IMR-90 (cell line): Measurements from ENCODE around the gene CDH7. TPM values are rescaled to one million over a fixed set of nuclear protein-coding genes. Genes with fewer than 3 reads are reported as not detected.

Source experiments
- ATAC-seq: fragments of 200-7000 bp; cut with Tn5 transposase; 2 replicates; pipeline ENCODE4 v1.9.1; 2020; ENCODE audit warnings: low read depth, mild to moderate bottlenecking, moderate library complexity
- BruUV-seq: library from RNA; stranded (reverse); fragments of 400-500 nt; replicated peaks from 2 replicates; lab custom pipeline; 2021; lab: Mats Ljungman, UMichigan
- CTCF ChIA-PET: fragments of 300-600 bp; formaldehyde crosslinking; extraction: SDS; loops from one replicate; lab custom pipeline; 2021; ENCODE audit warnings: antibody characterized with exemption; lab: Yijun Ruan, JAX
- POLR2A ChIA-PET: fragments of 300-600 bp; sonication (Branson Sonifier 250); formaldehyde crosslinking; loops from one replicate; lab custom pipeline; 2022; ENCODE audit warnings: antibody characterized with exemption; ENCODE audit not compliant: unreplicated experiment; lab: Charles Lee
- DNase-seq: peaks from one replicate; pipeline ENCODE4 v3.0.0; 2013
- H2AFZ ChIP-seq: replicated peaks from 2 replicates; pipeline ENCODE3; 2013; ENCODE audit warnings: low read length, mild to moderate bottlenecking; ENCODE audit not compliant: poor library complexity
- H2AK5ac ChIP-seq: 2 replicates; pipeline ENCODE4 v1.6.1; 2013; ENCODE audit warnings: low read depth, low read length, inconsistent platforms
- H2AK9ac ChIP-seq: replicated peaks from 2 replicates; pipeline ENCODE3; 2013; ENCODE audit warnings: mild to moderate bottlenecking, low read depth, low read length, moderate library complexity; ENCODE audit not compliant: poor library complexity
- H2BK120ac ChIP-seq: 2 replicates; pipeline ENCODE4 v1.6.1; 2013; ENCODE audit warnings: low read depth, low read length, inconsistent platforms
- H2BK15ac ChIP-seq: 3 replicates; pipeline ENCODE4 v1.6.1; 2013; ENCODE audit warnings: low read depth, low read length, inconsistent platforms
- H2BK20ac ChIP-seq: 2 replicates; pipeline ENCODE4 v1.6.1; 2013; ENCODE audit warnings: low read depth, mild to moderate bottlenecking, inconsistent platforms, low read length, moderate library complexity
- H2BK5ac ChIP-seq: 2 replicates; pipeline ENCODE4 v1.6.1; 2013; ENCODE audit warnings: mild to moderate bottlenecking, low read depth, low read length, inconsistent platforms; ENCODE audit not compliant: poor library complexity, severe bottlenecking
- H3K14ac ChIP-seq: replicated peaks from 2 replicates; pipeline ENCODE4 v1.6.1; 2013; ENCODE audit warnings: low read depth, low read length, inconsistent platforms
- H3K18ac ChIP-seq: 2 replicates; pipeline ENCODE4 v1.6.1; 2013; ENCODE audit warnings: low read depth, low read length, control low read depth
- H3K23ac ChIP-seq: 2 replicates; pipeline ENCODE4 v1.6.1; 2013; ENCODE audit warnings: low read depth, low read length, inconsistent platforms
- H3K27ac ChIP-seq: 2 replicates; pipeline ENCODE4 v1.5.1; 2013; ENCODE audit warnings: mild to moderate bottlenecking, control low read depth, low read length; ENCODE audit not compliant: insufficient read depth
- H3K27me3 ChIP-seq: 2 replicates; pipeline ENCODE4 v1.6.1; 2013; ENCODE audit warnings: low read length; ENCODE audit not compliant: control insufficient read depth, insufficient read depth
- H3K36me3 ChIP-seq: 2 replicates; pipeline ENCODE4 v1.6.1; 2013; ENCODE audit warnings: low read length, mixed read lengths; ENCODE audit not compliant: control insufficient read depth, insufficient read depth
- H3K4ac ChIP-seq: 2 replicates; pipeline ENCODE4 v1.6.1; 2013; ENCODE audit warnings: low read depth, low read length, inconsistent platforms
- H3K4me1 ChIP-seq: 2 replicates; pipeline ENCODE4 v1.6.1; 2013; ENCODE audit warnings: low read length, mixed read lengths; ENCODE audit not compliant: control insufficient read depth, insufficient read depth
- H3K4me2 ChIP-seq: 2 replicates; pipeline ENCODE4 v1.6.1; 2013; ENCODE audit warnings: low read depth, mild to moderate bottlenecking, control low read depth, low read length, moderate library complexity
- H3K4me3 ChIP-seq: 2 replicates; pipeline ENCODE4 v1.5.1; 2013; ENCODE audit warnings: low read depth, mild to moderate bottlenecking, control low read depth, low read length, moderate library complexity; ENCODE audit not compliant: insufficient read depth
- H3K56ac ChIP-seq: 2 replicates; pipeline ENCODE4 v1.6.1; 2013; ENCODE audit warnings: low read length, inconsistent platforms; ENCODE audit not compliant: insufficient read depth; ENCODE audit errors: extremely low read depth
- H3K79me1 ChIP-seq, 2 experiments: 2 replicates each; pipeline ENCODE4 v1.6.1; 2013; ENCODE audit warnings: low read length in 2 of 2, inconsistent platforms in 1 of 2, low read depth in 1 of 2
- H3K9ac ChIP-seq: 2 replicates; pipeline ENCODE4 v1.6.1; 2013; ENCODE audit warnings: low read depth, low read length, control low read depth
- H3K9me1 ChIP-seq: 2 replicates; pipeline ENCODE4 v1.6.1; 2013; ENCODE audit warnings: low read length, inconsistent platforms; ENCODE audit not compliant: insufficient read depth
- H3K9me3 ChIP-seq: 2 replicates; pipeline ENCODE4 v1.6.1; 2013; ENCODE audit warnings: low read length; ENCODE audit not compliant: control insufficient read depth, insufficient read depth
- H4K20me1 ChIP-seq: 2 replicates; pipeline ENCODE4 v1.6.1; 2013; ENCODE audit warnings: low read length, inconsistent platforms; ENCODE audit not compliant: insufficient read depth
- H4K5ac ChIP-seq: 2 replicates; pipeline ENCODE4 v1.6.1; 2013; ENCODE audit warnings: mild to moderate bottlenecking, low read depth, low read length, control low read depth
- H4K8ac ChIP-seq, 2 experiments: 2 replicates each; pipeline ENCODE4 v1.6.1; 2013; ENCODE audit warnings: low read depth in 2 of 2, low read length in 2 of 2, control low read depth in 1 of 2, inconsistent platforms in 1 of 2
- H4K91ac ChIP-seq: 2 replicates; pipeline ENCODE4 v1.6.1; 2013; ENCODE audit warnings: low read depth, low read length, inconsistent platforms; ENCODE audit not compliant: insufficient read depth
- BHLHE40 ChIP-seq: fragments of 150-350 bp; IDR thresholded peaks from 2 replicates; pipeline ENCODE4 v1.6.1; 2016; ENCODE audit warnings: mild to moderate bottlenecking, low read depth, low read length
- CEBPB ChIP-seq: IDR thresholded peaks from 2 replicates; pipeline ENCODE4 v1.6.1; 2012; ENCODE audit warnings: low read depth, low read length, improper control_type of control experiment
- MXI1 ChIP-seq: IDR thresholded peaks from 2 replicates; pipeline ENCODE4 v1.6.1; 2012; ENCODE audit warnings: low read depth, mild to moderate bottlenecking, low read length, moderate library complexity, borderline replicate concordance
- POLR2A ChIP-seq: IDR thresholded peaks from 2 replicates; pipeline ENCODE4 v1.6.1; 2012; ENCODE audit warnings: mild to moderate bottlenecking, low read depth, low read length
- RAD21 ChIP-seq: IDR thresholded peaks from 2 replicates; pipeline ENCODE4 v1.6.1; 2012; ENCODE audit warnings: low read length, improper control_type of control experiment
- RCOR1 ChIP-seq: IDR thresholded peaks from 2 replicates; pipeline ENCODE4 v1.6.1; 2012; ENCODE audit warnings: mild to moderate bottlenecking, low read length, improper control_type of control experiment; ENCODE audit not compliant: insufficient replicate concordance
- RFX5 ChIP-seq: IDR thresholded peaks from 2 replicates; pipeline ENCODE4 v1.8.0; 2012; ENCODE audit warnings: low read depth, mild to moderate bottlenecking, low read length, moderate library complexity
- WGBS, 2 experiments: methylation state at CpG; one replicate each; pipeline versions ENCODE4 v1.1.5 to v1.1.7; 2013; ENCODE audit warnings: missing lambda C conversion rate in 2 of 2; ENCODE audit not compliant: insufficient read length in 1 of 2; ENCODE audit errors: extremely low coverage in 2 of 2; 5-methylcytosine and 5-hydroxymethylcytosine counted together
- dilution Hi-C: fragments of 300-500 bp; cut with HindIII; formaldehyde crosslinking; loops from one replicate; pipeline ENCODE4 v1.14.3; 2018; ENCODE audit warnings: low sequenced_read_pairs; ENCODE audit not compliant: unreplicated experiment
- in situ Hi-C: fragments of 300-500 bp; cut with MboI; formaldehyde crosslinking; loops from 3 replicates; pipeline ENCODE4 v1.14.3; 2019; ENCODE audit warnings: low sequenced_read_pairs, inconsistent platforms, mixed read lengths
- intact Hi-C: fragments of 100-400 bp; cut with micrococcal nuclease; formaldehyde crosslinking; loops from 2 replicates; pipeline ENCODE4 v1.10.0; 2022
- polyA plus RNA-seq, 3 experiments: library from polyadenylated mRNA; depleted of rRNA; stranded (reverse); fragments of >200 nt; gene quantifications; 2 replicates each; pipeline ENCODE4 v1.2.3, GENCODE V29; 2012; ENCODE audit warnings: low replicate concordance in 1 of 3
- total RNA-seq: library from RNA; depleted of rRNA; stranded (reverse); fragments of >200 nt; gene quantifications from 2 replicates; pipeline ENCODE4 v1.2.3, GENCODE V29; 2012
- TF ChIP-seq, protein P1 (sequence below): fragments of 150-350 bp; IDR thresholded peaks from 2 replicates; pipeline ENCODE4 v1.6.1; 2016; ENCODE audit warnings: low read depth, mild to moderate bottlenecking, low read length, moderate library complexity, borderline replicate concordance
- TF ChIP-seq, protein P2 (sequence below): fragments of 150-350 bp; IDR thresholded peaks from 2 replicates; pipeline ENCODE4 v1.6.1; 2017; ENCODE audit warnings: mild to moderate bottlenecking, antibody characterized with exemption, low read length, low read depth

Gene CDH7
- total and polyA plus RNA-seq, 2 of the 4 experiments (the other 2 are of a cell fraction), result not detected

DNA sequence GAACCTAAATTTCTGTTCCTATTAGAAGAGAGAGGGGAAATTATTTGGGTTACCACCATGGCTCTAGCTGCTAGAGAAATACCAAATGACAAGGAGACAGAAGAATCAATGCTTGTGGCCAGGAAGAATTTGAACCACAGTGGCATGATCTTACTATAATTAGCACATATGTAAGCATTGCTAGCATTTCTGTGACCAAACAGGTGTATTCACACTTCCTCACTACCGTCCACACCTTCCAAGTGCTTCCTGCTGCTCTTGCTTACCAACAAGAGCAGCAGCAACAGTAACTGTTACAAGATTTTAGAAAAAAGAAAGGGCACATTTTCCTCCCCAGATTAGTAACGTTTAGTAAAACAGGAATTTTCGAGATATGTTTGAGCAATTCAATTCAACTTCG, 60.5 kb downstream of the CDH7 start:
- TF ChIP-seq MXI1, result no peak
- no peak for TF ChIP-seq POLR2A
- TF ChIP-seq RFX5, result no peak
- no peak for TF ChIP-seq RAD21
- TF ChIP-seq CEBPB, result no peak
- TF ChIP-seq, protein P1, sequence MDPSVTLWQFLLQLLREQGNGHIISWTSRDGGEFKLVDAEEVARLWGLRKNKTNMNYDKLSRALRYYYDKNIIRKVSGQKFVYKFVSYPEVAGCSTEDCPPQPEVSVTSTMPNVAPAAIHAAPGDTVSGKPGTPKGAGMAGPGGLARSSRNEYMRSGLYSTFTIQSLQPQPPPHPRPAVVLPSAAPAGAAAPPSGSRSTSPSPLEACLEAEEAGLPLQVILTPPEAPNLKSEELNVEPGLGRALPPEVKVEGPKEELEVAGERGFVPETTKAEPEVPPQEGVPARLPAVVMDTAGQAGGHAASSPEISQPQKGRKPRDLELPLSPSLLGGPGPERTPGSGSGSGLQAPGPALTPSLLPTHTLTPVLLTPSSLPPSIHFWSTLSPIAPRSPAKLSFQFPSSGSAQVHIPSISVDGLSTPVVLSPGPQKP, result no peak
- TF ChIP-seq, protein P2, sequence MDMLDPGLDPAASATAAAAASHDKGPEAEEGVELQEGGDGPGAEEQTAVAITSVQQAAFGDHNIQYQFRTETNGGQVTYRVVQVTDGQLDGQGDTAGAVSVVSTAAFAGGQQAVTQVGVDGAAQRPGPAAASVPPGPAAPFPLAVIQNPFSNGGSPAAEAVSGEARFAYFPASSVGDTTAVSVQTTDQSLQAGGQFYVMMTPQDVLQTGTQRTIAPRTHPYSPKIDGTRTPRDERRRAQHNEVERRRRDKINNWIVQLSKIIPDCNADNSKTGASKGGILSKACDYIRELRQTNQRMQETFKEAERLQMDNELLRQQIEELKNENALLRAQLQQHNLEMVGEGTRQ, result no peak
- TF ChIP-seq RCOR1, result no peak
- TF ChIP-seq BHLHE40, result no peak

More for the DNA sequence above, 60.5 kb downstream of the CDH7 start:
- Histone ChIP-seq H3K18ac (no peak overlapping the region), H3K9me3 (peaks cover 6% of the 10 kb centered on the region; the same call in 1 of the 2 replicates), H4K8ac (no peak overlapping the region), H3K23ac (no peak overlapping the region), H2BK120ac (no peak overlapping the region), H3K36me3 (no peaks in the 10 kb centered on the region), H4K20me1 (no peaks in the 10 kb centered on the region), H2AK9ac (no peak overlapping the region), H3K56ac (no peak overlapping the region), H3K27me3 (no peaks in the 10 kb centered on the region), H3K9me1 (no peaks in the 10 kb centered on the region), H3K4me2 (no peak overlapping the region), H4K91ac (no peak overlapping the region), H3K14ac (no peak overlapping the region), H2BK5ac (no peak overlapping the region), H2AK5ac (no peak overlapping the region), H3K79me1 (no peaks in the 10 kb centered on the region), H3K27ac (no peak overlapping the region), H3K4me3 (no peak overlapping the region), H3K9ac (no peak overlapping the region), H2BK15ac (no peak overlapping the region), H4K5ac (no peak overlapping the region), H3K4me1 (no peaks in the 10 kb centered on the region), H2AFZ (no peak overlapping the region), H3K4ac (no peak overlapping the region), H2BK20ac (no peak overlapping the region)
- CTCF ChIA-PET, result no interaction called here
- intact Hi-C loops (no loop called here), in situ Hi-C loops (no loop called here), dilution Hi-C loops (no loop called here)
- BruUV-seq, result no TSS peak
- DNase-seq (no peak), ATAC-seq (no peak)
- 50% methylated on average over 2 of the region's 4 CpGs; no CpG with 5 or more reads in 1 of the 2 experiments for WGBS, 2 experiments
- POLR2A ChIA-PET, result no interaction called here
